Measurements from ENCODE around the gene MRPL43.

The MRPL43 gene

GRCh38 chr10:101014230-101014884 is 27.1 kb upstream of the MRPL43 start:
- Histone ChIP-seq H3K4me3 (ENCODE audit: low read length) (no peak overlapping the region), H2AFZ (ENCODE audit: low read depth, low read length) (no peak overlapping the region), H3K36me3 (ENCODE audit: insufficient read depth, low read length) (no peaks in the 10 kb centered on the region), H3K9me3 (ENCODE audit: low read length) (no peaks in the 10 kb centered on the region), H3K27me3 (ENCODE audit: insufficient read depth, low read length) (peaks cover 40% of the 10 kb centered on the region), H3K4me1 (ENCODE audit: insufficient read depth, low read length) (peaks cover 3% of the 10 kb centered on the region)

GRCh38 chr10:101013365-101013825 is 26.1 kb upstream of the MRPL43 start:
- Histone ChIP-seq H3K4me3 (ENCODE audit: low read length) (no peak overlapping the region), H3K27me3 (ENCODE audit: insufficient read depth, low read length) (peaks cover 32% of the 10 kb centered on the region), H3K36me3 (ENCODE audit: insufficient read depth, low read length) (no peaks in the 10 kb centered on the region), H2AFZ (ENCODE audit: low read depth, low read length) (no peak overlapping the region), H3K4me1 (ENCODE audit: insufficient read depth, low read length) (no peaks in the 10 kb centered on the region), H3K9me3 (ENCODE audit: low read length) (no peaks in the 10 kb centered on the region)

- H3K4me1 ChIP-seq (ENCODE audit: insufficient read depth, low read length): no peaks in the 10 kb centered on the region
- no peaks in the 10 kb centered on the region for H3K9me3 ChIP-seq (ENCODE audit: low read length)
These were observed 25.4 kb upstream of the MRPL43 start for GRCh38 chr10:101012525-101013364.

GRCh38 chr10:101011517-101012423 is 24.5 kb upstream of the MRPL43 start:
- H3K4me1 ChIP-seq (ENCODE audit: insufficient read depth, low read length): no peaks in the 10 kb centered on the region
- peaks cover 6% of the 10 kb centered on the region for H3K36me3 ChIP-seq (ENCODE audit: insufficient read depth, low read length)
- H3K27me3 ChIP-seq (ENCODE audit: insufficient read depth, low read length): peaks cover 18% of the 10 kb centered on the region
- H3K9me3 ChIP-seq (ENCODE audit: low read length): no peaks in the 10 kb centered on the region
- no peak overlapping the region for H3K4me3 ChIP-seq (ENCODE audit: low read length)
- no peak overlapping the region for H2AFZ ChIP-seq (ENCODE audit: low read depth, low read length)

More at GRCh38 chr10:101012525-101013364, 25.4 kb upstream of the MRPL43 start:
- Histone ChIP-seq H3K27me3 (ENCODE audit: insufficient read depth, low read length) (peaks cover 26% of the 10 kb centered on the region), H3K36me3 (ENCODE audit: insufficient read depth, low read length) (no peaks in the 10 kb centered on the region), H3K4me3 (ENCODE audit: low read length) (no peak overlapping the region), H2AFZ (ENCODE audit: low read depth, low read length) (no peak overlapping the region)

- H2AFZ ChIP-seq (ENCODE audit: low read depth, low read length): no peak overlapping the region
- no peaks in the 10 kb centered on the region for H3K9me3 ChIP-seq (ENCODE audit: low read length)
- H3K4me1 ChIP-seq (ENCODE audit: insufficient read depth, low read length): no peaks in the 10 kb centered on the region
These were observed 23.0 kb upstream of the MRPL43 start for GRCh38 chr10:101010329-101010728.

GRCh38 chr10:101008823-101009423 is 21.6 kb upstream of the MRPL43 start:
- Histone ChIP-seq H2AFZ (ENCODE audit: low read depth, low read length) (no peak overlapping the region), H3K9me3 (ENCODE audit: low read length) (no peaks in the 10 kb centered on the region)

More at GRCh38 chr10:101010329-101010728, 23.0 kb upstream of the MRPL43 start:
- H3K4me3 ChIP-seq (ENCODE audit: low read length): no peak overlapping the region
- H3K27me3 ChIP-seq (ENCODE audit: insufficient read depth, low read length): peaks cover 3% of the 10 kb centered on the region
- peaks cover 18% of the 10 kb centered on the region for H3K36me3 ChIP-seq (ENCODE audit: insufficient read depth, low read length)

GRCh38 chr10:101007915-101008822 is 20.9 kb upstream of the MRPL43 start:
- no peaks in the 10 kb centered on the region for H3K9me3 ChIP-seq (ENCODE audit: low read length)
- no peak overlapping the region for H2AFZ ChIP-seq (ENCODE audit: low read depth, low read length)
- no peaks in the 10 kb centered on the region for H3K4me1 ChIP-seq (ENCODE audit: insufficient read depth, low read length)
- peaks cover 35% of the 10 kb centered on the region for H3K36me3 ChIP-seq (ENCODE audit: insufficient read depth, low read length)
- H3K27me3 ChIP-seq (ENCODE audit: insufficient read depth, low read length): no peaks in the 10 kb centered on the region
- H3K4me3 ChIP-seq (ENCODE audit: low read length): no peak overlapping the region

More at GRCh38 chr10:101008823-101009423, 21.6 kb upstream of the MRPL43 start:
- Histone ChIP-seq H3K4me1 (ENCODE audit: insufficient read depth, low read length) (no peaks in the 10 kb centered on the region), H3K27me3 (ENCODE audit: insufficient read depth, low read length) (no peaks in the 10 kb centered on the region), H3K4me3 (ENCODE audit: low read length) (no peak overlapping the region), H3K36me3 (ENCODE audit: insufficient read depth, low read length) (peaks cover 28% of the 10 kb centered on the region)

- no peaks in the 10 kb centered on the region for H3K9me3 ChIP-seq (ENCODE audit: low read length)
- H2AFZ ChIP-seq (ENCODE audit: low read depth, low read length): no peak overlapping the region
- peaks cover under 1% of the 10 kb centered on the region for H3K4me1 ChIP-seq (ENCODE audit: insufficient read depth, low read length)
- peaks cover 41% of the 10 kb centered on the region for H3K36me3 ChIP-seq (ENCODE audit: insufficient read depth, low read length)
- no peaks in the 10 kb centered on the region for H3K27me3 ChIP-seq (ENCODE audit: insufficient read depth, low read length)
- no peak overlapping the region for H3K4me3 ChIP-seq (ENCODE audit: low read length)
These were observed 19.9 kb upstream of the MRPL43 start for GRCh38 chr10:101007099-101007711.

- Histone ChIP-seq H3K4me1 (ENCODE audit: insufficient read depth, low read length) (peaks cover 6% of the 10 kb centered on the region), H3K27me3 (ENCODE audit: insufficient read depth, low read length) (no peaks in the 10 kb centered on the region), H3K9me3 (ENCODE audit: low read length) (no peaks in the 10 kb centered on the region), H3K4me3 (ENCODE audit: low read length) (no peak overlapping the region), H2AFZ (ENCODE audit: low read depth, low read length) (no peak overlapping the region), H3K36me3 (ENCODE audit: insufficient read depth, low read length) (peaks cover 41% of the 10 kb centered on the region)
These were observed 19.3 kb upstream of the MRPL43 start for GRCh38 chr10:101006593-101007098.

- peaks cover 41% of the 10 kb centered on the region for H3K36me3 ChIP-seq (ENCODE audit: insufficient read depth, low read length)
- H3K4me1 ChIP-seq (ENCODE audit: insufficient read depth, low read length): peaks cover 12% of the 10 kb centered on the region
- H2AFZ ChIP-seq (ENCODE audit: low read depth, low read length): no peak overlapping the region
- H3K27me3 ChIP-seq (ENCODE audit: insufficient read depth, low read length): no peaks in the 10 kb centered on the region
- no peak overlapping the region for H3K4me3 ChIP-seq (ENCODE audit: low read length)
- no peaks in the 10 kb centered on the region for H3K9me3 ChIP-seq (ENCODE audit: low read length)
These were observed 18.7 kb upstream of the MRPL43 start for GRCh38 chr10:101005869-101006567.

GRCh38 chr10:101005361-101005760 is 18.1 kb upstream of the MRPL43 start:
- Histone ChIP-seq H3K4me3 (ENCODE audit: low read length) (no peak overlapping the region), H3K4me1 (ENCODE audit: insufficient read depth, low read length) (peaks cover 16% of the 10 kb centered on the region), H3K36me3 (ENCODE audit: insufficient read depth, low read length) (peaks cover 41% of the 10 kb centered on the region), H3K27me3 (ENCODE audit: insufficient read depth, low read length) (no peaks in the 10 kb centered on the region), H2AFZ (ENCODE audit: low read depth, low read length) (no peak overlapping the region), H3K9me3 (ENCODE audit: low read length) (no peaks in the 10 kb centered on the region)

Measured in neuron (in vitro differentiated cells).